ENCODE data around the gene FBXW8.

The FBXW8 gene

GRCh38 chr12:116964054-116965050, 53.6 kb downstream of the FBXW8 start:
- ChIA-PET POLR2A (ENCODE audit: low non-redundant PET) (no interaction called here), CTCF (no interaction called here)
- no peak for DNase-seq (ENCODE audit: low spot score)
- TF ChIP-seq CTCF (conservative IDR thresholded peaks at IDR 0.05; ENCODE audit: low read depth) = no peak
- no peak overlapping the region for H3K27ac ChIP-seq

GRCh38 chr12:116968986-116969385, 58.2 kb downstream of the FBXW8 start:
- no peak overlapping the region for H3K27ac ChIP-seq
- ChIA-PET POLR2A (ENCODE audit: low non-redundant PET) (no interaction called here), CTCF (interaction anchor here (1.0 kb wide), 1 partner anchor 12 kb away, joined by 3 read pairs; no protein-coding TSS in a partner anchor)
- TF ChIP-seq CTCF (conservative IDR thresholded peaks at IDR 0.05; ENCODE audit: low read depth) = no peak
- DNase-seq (ENCODE audit: low spot score) = no peak

- no peak for DNase-seq (ENCODE audit: low spot score)
- ChIA-PET CTCF (interaction anchor here (0.6 kb wide), 1 partner anchor 8 kb away, joined by 4 read pairs; no protein-coding TSS in a partner anchor), POLR2A (ENCODE audit: low non-redundant PET) (no interaction called here)
- no peak overlapping the region for H3K27ac ChIP-seq
- no peak for TF ChIP-seq CTCF (conservative IDR thresholded peaks at IDR 0.05; ENCODE audit: low read depth)
These were observed 59.1 kb downstream of the FBXW8 start for GRCh38 chr12:116969615-116970585.

- ChIA-PET POLR2A (ENCODE audit: low non-redundant PET) (no interaction called here), CTCF (no interaction called here)
- DNase-seq (ENCODE audit: low spot score) = no peak
- no peak overlapping the region for H3K27ac ChIP-seq
- no peak for TF ChIP-seq CTCF (conservative IDR thresholded peaks at IDR 0.05; ENCODE audit: low read depth)
These were observed 60.5 kb downstream of the FBXW8 start for GRCh38 chr12:116971222-116971621.

GRCh38 chr12:116975779-116976393, 65.1 kb downstream of the FBXW8 start:
- POLR2A ChIA-PET (ENCODE audit: low non-redundant PET) = no interaction called here
- TF ChIP-seq CTCF (conservative IDR thresholded peaks at IDR 0.05; ENCODE audit: low read depth) = no peak
- no peak overlapping the region for H3K27ac ChIP-seq
- CTCF ChIA-PET = interaction anchor here (0.6 kb wide), 2 partner anchors 309 to 611 kb away, joined by 3 read pairs; no protein-coding TSS in a partner anchor
- no peak for DNase-seq (ENCODE audit: low spot score)

Measured in RWPE1 (cell line).